DOHH2 (cell line): ENCODE measurements around the gene ADRA1B.

Source experiments
- H3F3A ChIP-seq: fragments of 200-600 bp; sonication (generic), shearing (Covaris generic); 2 replicates; pipeline ENCODE4 v1.6.0; 2016; ENCODE audit warnings: antibody characterized with exemption, mild to moderate bottlenecking; ENCODE audit not compliant: control insufficient read depth, insufficient read depth
- H3K27ac ChIP-seq: fragments of 200-600 bp; sonication (generic); 2 replicates; pipeline ENCODE4 v1.5.1; 2014; ENCODE audit warnings: low read depth, mild to moderate bottlenecking, low read length, moderate library complexity
- H3K27me3 ChIP-seq: fragments of 200-600 bp; sonication (generic); 2 replicates; pipeline ENCODE4 v1.6.1; 2014; ENCODE audit warnings: mild to moderate bottlenecking, low read length, mixed read lengths; ENCODE audit not compliant: control insufficient read depth
- H3K36me3 ChIP-seq: fragments of 200-600 bp; sonication (generic); 2 replicates; pipeline ENCODE4 v1.6.1; 2014; ENCODE audit warnings: mild to moderate bottlenecking, low read length, moderate library complexity, mixed read lengths; ENCODE audit not compliant: control insufficient read depth
- H3K4me1 ChIP-seq: fragments of 200-600 bp; sonication (generic); 2 replicates; pipeline ENCODE4 v1.6.1; 2014; ENCODE audit warnings: mild to moderate bottlenecking, low read length, mixed read lengths; ENCODE audit not compliant: control insufficient read depth
- H3K4me2 ChIP-seq: fragments of 200-600 bp; sonication (generic); 2 replicates; pipeline ENCODE4 v1.6.0; 2014; ENCODE audit warnings: mild to moderate bottlenecking, low read length, moderate library complexity
- H3K4me3 ChIP-seq: fragments of 200-600 bp; sonication (generic); 2 replicates; pipeline ENCODE4 v1.5.1; 2014; ENCODE audit warnings: mild to moderate bottlenecking, low read length, mixed read lengths
- H3K79me2 ChIP-seq: fragments of 200-600 bp; sonication (generic); 2 replicates; pipeline ENCODE4 v1.6.1; 2014; ENCODE audit warnings: mild to moderate bottlenecking, low read length, mixed read lengths; ENCODE audit not compliant: control insufficient read depth
- H3K9me2 ChIP-seq: fragments of 200-600 bp; sonication (generic); replicated peaks from 2 replicates; pipeline ENCODE4 v1.6.1; 2014; ENCODE audit warnings: mild to moderate bottlenecking, low read length, mixed read lengths; ENCODE audit not compliant: control insufficient read depth
- H3K9me3 ChIP-seq: fragments of 200-600 bp; sonication (generic); 2 replicates; pipeline ENCODE4 v1.6.1; 2014; ENCODE audit warnings: antibody characterized with exemption, low read length, mixed read lengths; ENCODE audit not compliant: control insufficient read depth, insufficient read depth
- H4K20me1 ChIP-seq: fragments of 200-600 bp; sonication (generic); 2 replicates; pipeline ENCODE4 v1.6.0; 2014; ENCODE audit warnings: low read depth, mild to moderate bottlenecking, antibody characterized with exemption, low read length, moderate library complexity; ENCODE audit not compliant: control insufficient read depth, insufficient read depth
- CTCF ChIP-seq: fragments of 200-600 bp; sonication (generic); IDR thresholded peaks from one replicate; pipeline ENCODE4 v1.5.1; 2014; ENCODE audit warnings: antibody characterized with exemption, mild to moderate bottlenecking, low read depth, low read length; ENCODE audit not compliant: poor library complexity, severe bottlenecking
- EZH2phosphoT487 ChIP-seq: fragments of 200-600 bp; sonication (generic); IDR thresholded peaks from 2 replicates; pipeline ENCODE4 v1.6.1; 2017; ENCODE audit warnings: borderline replicate concordance, mild to moderate bottlenecking, antibody characterized with exemption, low read length, moderate library complexity, mixed read lengths

Gene ADRA1B

GRCh38 chr5:159915904-159916840, at the start of gene ADRA1B:
Gene ADRA1B (plus strand): TSS chr5:159916482. CDS start chr5:159916906, 424 bp downstream.
- no peak within 1 kb of the TSS for H3K27ac ChIP-seq
- no peaks in the 10 kb centered on the region for H3K36me3 ChIP-seq
- H4K20me1 ChIP-seq: no peaks in the 10 kb centered on the region
- no peaks in the 10 kb centered on the region for H3K9me2 ChIP-seq
- H3K79me2 ChIP-seq: no peaks in the 10 kb centered on the region
- no peak within 1 kb of the TSS for H3K4me2 ChIP-seq
- peaks cover 16% of the 10 kb centered on the region for H3K27me3 ChIP-seq
- H3F3A ChIP-seq: no peaks in the 10 kb centered on the region
- H3K9me3 ChIP-seq: no peaks in the 10 kb centered on the region
- TF ChIP-seq EZH2phosphoT487 (no peak), CTCF (no peak)
- H3K4me1 ChIP-seq: no peaks in the 10 kb centered on the region
- H3K4me3 ChIP-seq: no peak within 1 kb of the TSS

GRCh38 chr5:159873680-159874079, 42.6 kb upstream of the ADRA1B start:
- no peaks in the 10 kb centered on the region for H4K20me1 ChIP-seq
- no peaks in the 10 kb centered on the region for H3K79me2 ChIP-seq
- H3K4me2 ChIP-seq: no peak overlapping the region
- H3K27me3 ChIP-seq: peaks cover 21% of the 10 kb centered on the region
- TF ChIP-seq CTCF: no peak
- no peak for TF ChIP-seq EZH2phosphoT487
- H3K36me3 ChIP-seq: no peaks in the 10 kb centered on the region
- no peak overlapping the region for H3K27ac ChIP-seq
- H3K4me1 ChIP-seq: no peaks in the 10 kb centered on the region
- no peaks in the 10 kb centered on the region for H3K9me2 ChIP-seq
- no peak overlapping the region for H3K4me3 ChIP-seq
- H3F3A ChIP-seq: no peaks in the 10 kb centered on the region
- no peaks in the 10 kb centered on the region for H3K9me3 ChIP-seq

DNA sequence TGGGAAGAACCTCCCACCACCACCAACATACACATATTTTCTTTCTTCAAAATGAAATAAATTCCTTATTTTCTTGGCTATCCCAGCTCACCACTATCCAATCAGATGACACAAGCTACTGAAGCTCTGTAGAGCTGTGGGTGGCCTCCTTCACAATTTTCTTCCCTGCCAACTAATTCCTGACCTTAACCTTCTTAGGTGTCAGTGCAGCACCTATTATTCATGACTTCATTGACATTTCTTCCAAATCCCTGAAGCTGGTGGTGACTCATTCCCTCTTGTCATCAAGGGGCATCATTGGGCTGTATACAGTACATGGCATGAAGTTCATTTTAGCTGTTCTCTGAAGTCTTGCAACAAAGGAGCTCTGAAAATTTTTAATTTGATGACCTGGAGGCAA, 42.0 kb upstream of the ADRA1B start:
- H3K4me2 ChIP-seq: no peak overlapping the region
- no peaks in the 10 kb centered on the region for H3K4me1 ChIP-seq
- H3F3A ChIP-seq: no peaks in the 10 kb centered on the region
- H3K9me2 ChIP-seq: no peaks in the 10 kb centered on the region
- no peaks in the 10 kb centered on the region for H3K9me3 ChIP-seq
- H4K20me1 ChIP-seq: no peaks in the 10 kb centered on the region
- H3K27me3 ChIP-seq: peaks cover 21% of the 10 kb centered on the region
- no peak overlapping the region for H3K27ac ChIP-seq
- no peaks in the 10 kb centered on the region for H3K79me2 ChIP-seq
- TF ChIP-seq CTCF: no peak
- TF ChIP-seq EZH2phosphoT487: no peak
- no peak overlapping the region for H3K4me3 ChIP-seq
- H3K36me3 ChIP-seq: no peaks in the 10 kb centered on the region
